OCI-M2 (cell line): Measurements from ENCODE around the gene GNB5.
"Not testable (repeated sequence)": the region's sequence is repeated elsewhere in the genome, so short reads cannot be mapped to it uniquely, and the experiment has no call there.

Experiments
- DNase-seq: peaks from one replicate; lab custom pipeline; 2025; ENCODE audit not compliant: unreplicated experiment; lab: John Stamatoyannopoulos, UW

GNB5 gene

DNA sequence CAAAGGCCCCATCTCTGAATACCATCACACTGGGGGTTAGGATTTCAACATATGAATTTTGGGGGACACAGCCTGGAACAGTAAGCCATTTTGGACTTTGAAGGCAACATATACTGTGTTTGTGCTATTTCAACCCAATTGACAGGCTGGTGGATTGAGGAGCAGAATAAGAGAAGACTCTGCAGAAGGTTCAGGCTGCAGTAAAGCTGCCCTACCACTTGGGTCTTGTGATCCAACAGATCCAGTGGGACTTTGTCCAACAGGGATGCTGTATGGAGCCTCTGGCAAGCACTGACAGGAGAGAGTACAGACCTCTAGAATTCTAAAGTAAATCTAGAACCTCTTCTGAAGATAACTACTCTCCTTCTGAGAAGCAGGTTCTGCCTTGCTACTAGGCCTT is 77.5 kb downstream of the GNB5 start:
- no peak for DNase-seq

DNA sequence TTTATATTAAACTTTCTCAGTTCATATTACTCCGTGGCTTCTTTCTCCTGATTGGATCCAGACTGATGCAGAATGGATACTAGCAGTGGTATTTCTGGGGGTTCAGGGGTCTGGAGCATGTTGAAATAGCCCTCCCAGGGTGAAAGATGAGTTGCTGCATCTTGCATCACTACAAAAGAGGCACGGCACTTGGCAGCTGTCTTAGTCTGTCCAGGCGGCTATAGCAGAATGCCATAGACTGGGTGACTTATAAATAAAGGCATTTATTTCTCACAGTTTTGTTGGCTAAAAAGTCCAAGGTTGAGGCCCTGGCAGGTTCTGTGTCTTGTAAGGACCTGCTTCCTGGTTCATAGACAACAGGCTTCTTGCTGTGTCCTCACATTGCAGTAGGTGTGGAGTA is 78.0 kb downstream of the GNB5 start:
- DNase-seq, result no peak

DNA sequence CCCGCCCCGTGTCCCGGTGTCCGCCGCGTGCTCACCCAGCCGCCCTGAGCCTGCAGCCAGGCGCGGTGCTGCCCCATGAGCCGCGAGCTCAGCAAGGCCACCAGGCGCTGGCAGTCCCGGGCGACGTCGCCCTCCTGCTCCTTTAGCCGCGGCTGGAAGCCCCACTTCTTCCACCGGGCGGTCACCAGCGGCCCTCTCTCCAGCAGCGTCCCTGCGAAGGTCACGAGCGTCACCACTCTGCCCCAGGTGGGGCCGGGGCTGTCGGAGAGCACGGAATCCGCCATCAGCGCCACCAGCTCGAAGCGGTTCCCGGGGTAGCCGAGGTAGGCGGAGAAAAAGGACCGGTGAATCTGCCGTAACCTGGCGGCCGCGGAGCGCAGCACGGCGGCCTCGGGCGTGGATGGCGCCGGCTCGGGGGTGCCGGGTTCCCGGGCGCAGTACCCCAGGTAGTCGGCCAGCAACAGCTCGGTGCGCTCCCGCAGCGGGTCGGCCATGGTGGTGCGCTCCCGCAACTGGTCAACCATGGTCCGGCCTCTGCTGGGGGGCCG is 78.9 kb downstream of the GNB5 start:
- DNase-seq, result no peak

DNA sequence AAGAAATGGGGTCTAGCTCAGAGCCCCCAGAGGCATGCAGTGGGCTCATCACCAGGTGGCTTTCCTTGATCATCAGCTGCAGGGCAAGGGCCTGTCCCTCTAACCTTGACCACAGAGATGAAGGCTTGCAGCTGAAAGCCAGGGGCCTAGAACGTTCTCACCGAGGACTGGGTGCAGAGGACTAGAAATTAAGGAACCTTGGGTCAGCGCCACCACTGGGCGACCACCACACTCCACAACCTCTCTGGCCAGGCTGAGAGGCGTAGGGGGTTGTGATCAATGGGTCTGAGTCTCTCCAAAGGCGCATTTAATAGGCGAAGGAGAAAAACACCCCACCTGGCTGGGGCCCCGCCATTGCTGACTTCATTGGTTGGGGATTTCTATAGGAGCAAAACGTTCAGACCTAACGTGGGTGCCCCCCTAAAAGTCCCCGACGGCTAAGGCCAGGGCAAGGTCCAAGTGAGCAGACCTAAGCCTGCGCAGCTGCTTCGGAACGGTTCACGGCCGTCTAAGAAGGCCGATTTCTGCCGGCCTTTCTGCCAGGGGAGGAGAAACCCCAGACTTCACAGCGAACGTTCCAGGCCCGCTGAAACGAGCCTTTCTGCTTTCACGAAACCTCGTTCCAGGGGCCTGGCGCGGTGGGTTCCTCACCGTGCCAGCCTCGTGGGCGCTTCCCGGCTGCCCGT is 79.5 kb downstream of the GNB5 start:
- no peak for DNase-seq

DNA sequence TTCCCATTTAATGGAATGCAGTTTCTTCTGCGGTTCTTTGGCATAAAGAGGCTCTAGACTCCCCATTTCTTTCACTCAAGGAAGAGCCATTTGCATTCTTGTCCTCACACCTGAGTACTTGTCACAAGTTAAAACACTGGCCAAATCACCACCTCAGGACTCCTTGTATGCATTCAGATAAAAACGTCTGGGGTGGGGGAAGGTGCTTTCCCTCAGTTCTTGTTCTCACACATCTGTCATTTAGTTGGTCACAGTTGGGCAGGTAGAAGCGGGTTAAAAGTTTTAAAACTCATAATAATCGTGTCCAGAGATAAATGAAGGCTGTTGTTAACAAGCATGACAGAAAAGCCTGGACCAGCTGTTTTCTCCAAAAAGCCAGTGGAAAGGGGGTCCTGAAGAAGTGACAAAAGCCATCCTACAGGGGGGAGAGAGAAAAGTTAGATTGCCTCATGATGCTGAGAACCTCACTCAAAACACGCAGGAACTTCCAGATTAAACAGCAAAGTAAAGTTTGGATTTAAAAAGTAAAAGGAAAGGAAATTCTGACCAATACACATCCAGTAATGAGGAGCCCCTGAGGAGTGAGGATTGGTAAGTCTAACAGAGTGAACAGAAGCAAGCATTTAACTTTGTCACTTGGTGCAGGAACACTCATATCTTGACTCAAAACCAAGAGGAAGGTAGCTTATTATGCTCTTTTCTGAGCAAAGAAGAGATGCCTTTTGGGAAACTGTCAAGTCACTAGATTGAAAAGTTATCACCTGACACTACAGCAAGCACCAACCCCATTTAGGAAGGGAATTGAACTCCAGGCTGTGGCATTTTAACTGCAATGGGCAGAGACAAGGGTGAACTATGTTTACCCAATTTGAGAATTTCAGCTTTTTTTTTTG is 81.4 kb downstream of the GNB5 start:
- DNase-seq, result no peak

DNA sequence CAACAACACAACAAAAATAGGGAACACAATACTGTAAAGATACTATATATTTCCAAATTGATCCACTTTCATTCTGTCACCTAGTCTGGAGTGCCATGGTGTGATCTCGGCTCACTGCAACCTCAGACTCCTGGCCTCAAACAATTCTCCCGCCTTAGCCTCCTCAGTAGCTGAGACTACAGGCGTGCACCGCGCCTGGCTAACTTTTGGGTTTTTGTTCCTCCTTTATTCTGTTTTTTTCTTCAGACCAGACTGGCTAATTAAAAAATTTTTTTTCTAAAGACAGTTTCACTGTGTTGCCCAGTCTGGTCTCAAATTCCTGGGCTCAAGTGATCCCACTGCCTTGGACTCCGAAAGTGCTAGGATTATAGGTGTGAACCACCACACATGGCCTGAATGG is 84.0 kb downstream of the GNB5 start:
- DNase-seq, result no peak

DNA sequence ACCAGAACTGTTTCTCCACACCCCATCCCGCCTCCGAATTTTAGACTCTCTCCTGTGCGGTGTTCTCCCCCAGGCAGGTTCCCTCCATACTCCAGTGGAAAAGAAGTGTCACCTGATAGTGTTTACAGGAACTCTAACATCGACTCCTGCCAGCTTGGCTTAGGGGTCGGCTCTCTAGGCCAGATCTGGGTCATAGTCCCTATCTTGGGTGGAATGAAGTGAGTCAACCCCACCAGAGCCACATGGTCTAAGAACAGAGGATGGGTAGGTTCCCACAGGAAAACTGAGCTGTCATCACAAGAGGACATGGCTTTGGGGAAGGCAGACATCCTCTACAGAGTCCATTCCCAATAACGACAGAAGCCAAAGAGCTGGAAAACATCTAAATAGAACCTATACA is 84.6 kb downstream of the GNB5 start:
- no peak for DNase-seq

DNA sequence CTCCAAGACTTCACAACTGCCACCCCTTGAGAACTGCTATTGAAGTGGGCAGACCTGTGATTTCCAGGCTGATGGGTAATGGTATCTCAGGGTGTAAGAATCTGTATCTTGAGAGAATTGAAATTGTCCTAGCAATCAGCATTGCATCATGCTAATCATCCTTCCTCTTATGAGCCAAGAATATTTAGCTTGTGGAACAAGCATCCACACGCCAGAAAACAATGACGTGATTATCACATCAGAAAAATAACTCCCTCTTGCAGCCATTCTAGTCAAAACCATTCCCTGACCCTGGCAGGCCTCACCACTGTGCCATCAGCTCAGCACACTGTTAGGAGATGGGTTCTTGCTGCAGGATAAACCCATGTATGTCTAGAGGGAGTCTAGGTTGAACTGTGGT is 85.3 kb downstream of the GNB5 start:
- DNase-seq, result no peak

DNA sequence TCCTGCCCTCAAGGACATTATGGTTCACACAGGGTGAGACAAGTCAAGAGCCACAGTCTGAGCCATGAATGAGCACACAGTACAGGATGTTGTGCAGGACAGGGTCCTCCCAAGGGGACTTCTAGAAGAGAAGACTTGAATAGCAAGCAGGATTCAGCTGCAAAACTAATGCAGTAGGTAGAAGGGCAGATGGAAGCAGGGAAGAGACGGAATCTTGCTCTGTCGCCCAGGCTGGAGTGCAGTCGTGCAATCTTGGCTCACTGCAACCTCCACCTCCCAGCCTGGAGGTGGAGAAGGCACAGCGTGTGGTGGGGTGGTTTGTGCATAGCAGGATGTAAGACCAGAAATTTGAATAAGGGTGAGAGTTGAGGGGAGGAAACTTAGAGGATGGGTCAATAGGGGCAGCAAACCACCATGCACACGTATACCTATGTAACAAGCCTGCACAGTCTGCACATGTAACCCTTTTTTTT is 86.6 kb downstream of the GNB5 start:
- no peak for DNase-seq

DNA sequence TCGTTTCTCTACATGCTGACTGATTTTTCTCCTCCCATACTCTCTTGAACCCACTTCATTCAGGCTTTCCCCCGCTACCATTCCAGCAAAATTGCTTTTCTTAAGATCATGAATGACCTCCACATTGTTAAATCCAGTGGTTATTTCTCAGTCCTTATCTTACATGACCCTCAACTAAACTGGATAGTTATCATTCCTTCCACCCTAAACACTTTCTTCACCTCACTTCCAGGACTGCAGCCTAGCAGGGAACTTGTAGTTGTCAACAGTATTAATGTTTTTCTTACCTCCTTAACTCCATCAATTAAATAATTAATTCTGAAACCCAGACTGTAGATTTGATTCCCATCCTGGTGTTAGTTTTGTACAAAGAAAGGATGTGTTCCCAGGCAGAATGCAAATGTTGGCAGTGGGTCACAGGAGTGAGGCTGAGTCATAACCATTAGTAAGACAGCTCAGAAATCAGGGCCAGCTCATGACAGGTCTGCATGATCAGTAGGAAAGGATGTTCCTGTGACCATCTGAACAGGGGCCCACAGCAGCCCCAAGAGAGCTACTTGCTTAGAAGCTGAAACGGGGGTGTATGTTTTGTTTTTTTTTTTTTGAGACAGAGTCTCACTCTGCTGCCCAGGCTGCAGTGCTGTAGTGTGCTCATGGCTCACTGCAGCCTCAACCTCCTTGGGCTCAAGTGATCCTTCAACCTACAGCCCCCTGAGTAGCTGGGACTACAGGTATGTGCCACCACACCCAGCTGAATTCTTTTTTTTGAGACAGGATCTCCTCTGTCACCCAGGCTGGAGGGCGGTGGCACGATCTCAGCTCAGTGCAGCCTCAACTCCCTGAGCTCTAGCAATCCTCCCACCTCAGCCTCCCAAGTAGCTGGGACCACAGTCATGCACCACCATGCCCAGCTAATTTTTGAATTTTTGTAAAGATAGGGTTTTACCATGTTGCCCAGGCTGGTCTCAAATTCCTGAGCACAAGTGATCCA is 87.7 kb downstream of the GNB5 start:
- no peak for DNase-seq

DNA sequence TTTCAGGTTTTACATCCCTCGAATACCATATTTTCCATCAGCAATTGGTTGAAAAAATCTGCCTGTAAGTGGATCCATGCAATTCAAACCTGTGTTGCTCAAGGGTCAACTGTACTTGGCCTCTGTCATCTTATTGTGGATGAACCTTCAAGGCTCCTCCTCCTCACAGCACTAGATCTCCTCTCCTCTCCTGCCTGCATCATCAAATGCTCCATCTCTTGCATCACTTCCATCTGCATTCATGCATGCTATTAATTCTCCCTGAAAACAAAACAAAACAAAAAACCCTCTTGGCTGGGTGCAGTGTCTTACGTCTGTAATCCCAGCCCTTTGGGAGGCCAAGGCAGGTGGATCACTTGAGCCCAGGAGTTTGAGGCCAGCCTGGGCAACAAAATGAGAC is 88.7 kb downstream of the GNB5 start:
- no peak for DNase-seq

DNA sequence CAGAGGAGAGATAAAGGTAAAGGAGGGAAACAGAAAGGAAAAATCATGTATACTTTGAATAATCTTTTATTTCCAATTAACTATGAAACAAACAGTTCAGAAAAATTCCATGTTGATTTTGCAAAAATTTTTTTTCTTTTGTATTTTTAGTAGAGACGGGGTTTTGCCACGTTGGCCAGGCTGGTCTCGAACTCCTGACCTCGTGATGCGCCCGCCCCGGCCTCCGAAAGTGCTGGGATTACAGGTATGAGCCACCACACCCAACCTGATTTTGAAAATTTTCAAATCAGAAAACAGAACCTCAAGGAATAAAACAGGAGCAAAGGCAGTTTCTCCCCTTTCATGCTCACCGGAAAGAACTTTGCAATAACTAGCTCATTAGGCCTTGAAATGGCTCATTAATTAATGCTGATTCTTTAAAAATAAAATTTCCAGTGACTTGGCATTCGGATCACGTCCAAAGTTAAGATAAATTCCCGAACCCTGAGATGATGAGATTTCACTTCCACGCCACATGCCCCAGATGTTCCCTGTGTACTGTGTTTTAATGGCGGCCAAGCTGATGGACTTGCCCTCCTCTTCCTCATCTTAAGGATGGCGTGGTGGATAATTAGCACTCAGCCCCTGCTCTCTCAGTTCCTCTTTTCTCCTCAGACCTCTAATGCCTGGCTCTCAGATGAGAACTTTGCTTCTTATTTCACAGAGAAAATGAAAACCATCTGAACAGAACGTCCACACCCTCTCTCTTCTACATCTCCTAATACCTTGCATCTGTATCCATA is 89.5 kb downstream of the GNB5 start:
- DNase-seq, result no peak

DNA sequence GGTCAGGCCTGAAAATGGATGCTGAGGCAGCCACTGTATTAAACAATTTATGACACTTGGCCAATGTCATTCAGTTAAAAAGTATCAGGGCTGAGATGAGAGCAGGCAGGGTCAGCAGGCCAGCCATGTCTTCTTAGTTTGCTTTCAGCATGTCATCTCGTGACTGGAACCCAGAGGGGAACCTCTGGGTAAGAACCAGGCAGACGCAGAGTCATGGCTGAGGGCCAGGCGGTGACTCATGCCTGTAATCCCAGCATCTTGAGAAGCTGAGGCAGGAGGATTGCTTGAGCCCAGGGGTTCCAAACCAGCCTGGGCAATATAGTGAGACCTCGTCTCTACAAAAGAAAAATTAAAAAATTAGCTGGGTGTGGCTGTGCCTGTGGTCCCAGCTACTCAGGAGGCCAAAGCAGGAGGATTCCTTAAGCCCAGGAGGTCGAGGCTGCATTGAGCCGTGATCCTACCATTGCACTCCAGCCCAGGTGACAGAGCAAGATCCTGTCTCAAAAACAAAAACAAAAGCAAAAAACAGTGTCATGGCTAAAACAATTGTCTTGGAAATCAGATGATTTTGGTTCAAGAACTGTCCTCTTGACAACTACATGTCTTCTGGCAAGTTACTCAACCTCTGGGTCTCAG is 90.3 kb downstream of the GNB5 start:
- DNase-seq, result no peak

DNA sequence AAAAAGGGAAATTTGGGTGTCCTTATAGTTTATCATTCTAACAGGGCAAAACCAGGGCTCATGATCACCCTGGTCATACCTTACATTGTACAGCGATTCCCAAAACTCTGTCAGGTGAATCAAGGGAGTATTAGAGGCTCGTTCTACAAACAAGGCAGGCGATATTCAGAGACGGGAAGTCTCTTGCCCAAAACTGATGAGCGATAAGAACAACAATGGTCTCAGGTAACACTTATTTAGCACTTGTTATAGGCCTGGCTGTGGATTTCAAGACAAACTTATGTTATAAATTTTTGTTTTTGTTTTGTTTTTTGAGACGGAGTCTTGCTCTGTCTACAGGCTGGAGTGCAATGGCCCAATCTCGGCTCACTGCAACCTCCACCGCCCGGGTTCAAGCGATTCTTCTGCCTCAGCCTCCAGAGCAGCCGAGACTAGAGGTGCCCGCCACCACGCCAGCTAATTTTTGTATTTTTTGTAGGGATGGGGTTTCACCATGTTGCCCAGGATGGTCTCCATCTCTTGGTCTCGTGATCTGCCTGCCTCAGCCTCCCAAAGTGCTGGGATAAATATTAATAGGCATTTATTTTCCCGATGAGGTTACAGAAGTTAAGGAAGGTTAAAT is 91.4 kb downstream of the GNB5 start:
- no peak for DNase-seq

DNA sequence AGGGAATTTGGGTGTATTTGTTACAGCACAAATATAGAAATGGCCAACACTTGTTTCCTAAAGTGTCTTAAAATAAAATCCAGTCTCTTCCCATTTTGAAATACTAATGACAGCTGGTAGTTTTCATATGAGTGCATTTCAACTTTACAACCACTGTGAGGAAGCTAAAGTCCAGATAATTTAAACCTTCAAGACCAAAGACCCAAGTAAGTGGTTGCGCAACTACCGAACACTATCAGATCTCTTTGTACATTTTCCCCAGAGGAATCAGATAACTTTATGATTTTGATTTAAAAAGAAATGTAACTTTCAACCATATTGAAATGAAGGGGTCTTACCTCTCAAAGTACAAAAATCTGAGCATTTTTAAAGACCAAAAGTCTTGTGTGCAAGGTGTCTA is 92.9 kb downstream of the GNB5 start:
- DNase-seq, result no peak

DNA sequence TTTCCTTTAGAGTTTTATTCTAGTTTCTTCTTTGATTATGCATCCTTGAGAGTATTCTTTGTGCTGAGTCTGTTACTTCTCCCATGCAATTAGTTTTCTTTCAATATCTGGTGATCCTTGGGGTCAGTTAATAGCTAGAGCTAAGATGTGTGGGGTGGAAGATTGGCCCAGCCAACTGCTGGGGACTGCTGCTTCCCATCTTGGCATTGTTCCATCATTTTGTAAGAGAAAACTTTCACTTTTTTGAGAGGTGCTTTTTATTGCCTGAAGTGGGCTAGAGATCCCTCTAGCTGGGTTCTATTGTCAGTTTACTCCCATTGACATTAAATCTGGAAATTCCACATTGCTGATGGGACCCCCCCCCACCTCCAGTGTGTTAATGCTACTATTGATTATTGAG is 94.0 kb downstream of the GNB5 start:
- no peak for DNase-seq

DNA sequence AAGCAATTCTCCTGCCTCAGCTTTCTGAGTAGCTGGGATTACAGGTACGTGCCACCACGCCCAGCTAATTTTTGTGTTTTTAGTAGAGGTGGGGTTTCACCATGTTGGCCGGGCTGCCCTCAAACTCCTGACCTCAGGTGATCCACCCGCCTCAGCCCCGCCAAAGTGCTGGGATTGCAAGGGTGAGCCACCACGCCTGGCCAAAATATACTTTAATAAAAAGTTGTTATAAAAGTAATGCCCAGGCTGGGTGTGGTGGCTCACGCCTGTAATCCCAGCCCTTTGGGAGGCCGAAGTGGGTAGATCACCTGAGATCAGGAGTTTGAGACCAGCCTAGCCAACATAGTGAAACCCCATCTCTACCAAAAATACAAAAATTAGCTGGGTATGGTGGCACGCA is 94.7 kb downstream of the GNB5 start:
- not testable (repeated sequence) for DNase-seq

DNA sequence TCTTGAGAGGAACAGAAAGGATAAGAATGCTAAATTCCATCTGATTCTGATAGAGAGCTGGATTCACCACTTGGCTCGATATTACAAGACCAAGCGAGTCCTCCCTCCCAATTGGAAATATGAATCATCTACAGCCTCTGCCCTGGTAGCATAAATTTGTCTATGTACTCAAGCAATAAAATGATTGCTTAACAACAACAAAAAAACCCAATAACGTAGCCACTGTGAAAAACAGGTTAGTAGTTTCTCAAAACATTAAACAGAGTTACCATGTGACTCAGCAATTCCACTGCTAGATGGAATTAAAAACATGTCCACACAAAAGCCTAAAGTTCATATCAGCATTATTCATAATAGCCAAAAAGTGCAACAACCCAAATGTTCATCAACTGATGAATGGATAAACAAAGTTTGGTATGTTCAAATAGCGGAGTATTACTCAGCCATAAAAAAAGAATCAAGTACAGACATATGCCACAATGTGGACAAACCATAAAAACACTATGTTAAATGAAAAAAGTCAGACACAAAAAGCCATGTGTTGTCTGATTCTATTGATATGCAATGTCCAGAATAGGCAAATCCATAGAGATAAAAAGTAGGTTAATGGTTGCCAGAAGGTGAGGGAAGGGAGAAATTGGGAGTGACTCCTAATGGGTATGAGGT is 95.5 kb downstream of the GNB5 start:
- no peak for DNase-seq
